ENCODE data around the gene CGNL1. TPM values are rescaled to one million over a fixed set of nuclear protein-coding genes. Genes with fewer than 3 reads are reported as not detected.

The CGNL1 gene
- total RNA-seq, 1 donor from 2014 or later: 7.1 TPM

DNA sequence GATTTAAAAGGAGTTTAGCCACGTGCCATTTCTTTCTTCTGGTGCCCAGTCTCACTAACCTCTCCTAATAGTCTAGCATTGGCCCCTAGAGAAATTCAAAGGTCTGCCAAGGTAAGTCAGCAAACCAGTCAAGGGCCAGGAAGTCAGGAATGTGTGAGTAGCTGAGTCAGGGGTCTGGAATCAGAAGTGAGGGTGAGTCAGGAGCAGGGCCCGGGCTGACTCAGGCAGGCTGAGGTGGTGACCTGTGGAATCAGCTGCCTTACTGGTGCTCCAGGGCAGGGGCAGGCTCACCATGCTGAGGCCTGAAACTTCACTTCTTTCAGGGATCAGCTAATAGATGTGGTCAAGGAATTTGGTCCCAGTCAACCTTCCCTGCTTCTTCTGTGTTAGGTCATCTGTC, 109.6 kb downstream of the CGNL1 start:
- Mint-ChIP-seq H3K27me3 (ENCODE audit: low read depth) (no peaks in the 10 kb centered on the region), H3K4me3 (ENCODE audit: unreplicated experiment) (no peak overlapping the region), H3K27ac (ENCODE audit: unreplicated experiment) (peak overlapping the region; percentile 60), H3K36me3 (ENCODE audit: low read depth) (no peaks in the 10 kb centered on the region), H3K9me3 (ENCODE audit: low read depth) (peaks cover 8% of the 10 kb centered on the region), H3K4me1 (ENCODE audit: low read depth) (peaks cover 22% of the 10 kb centered on the region)
- TF ChIP-seq CTCF (IDR thresholded peaks at IDR 0.05): no peak
- no peak for DNase-seq (ENCODE audit: low spot score)

DNA sequence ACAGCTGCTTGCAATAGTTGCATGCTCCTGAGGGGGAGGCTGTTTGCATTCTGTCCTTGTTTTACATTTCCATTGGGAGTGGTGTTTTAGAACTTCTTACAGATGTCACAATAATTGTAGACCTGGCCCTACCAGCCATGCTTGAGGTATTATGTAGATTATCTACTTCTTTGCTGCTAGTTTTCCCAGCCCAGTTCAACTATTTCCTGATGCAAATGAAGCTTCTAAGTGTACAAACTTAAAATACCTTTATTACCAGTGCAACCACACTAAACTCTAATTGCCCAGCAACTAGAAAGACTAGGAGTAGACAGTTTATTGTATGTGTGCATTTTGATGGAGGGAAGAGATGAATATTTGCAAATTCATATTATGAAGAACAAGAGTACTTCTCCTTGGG, 110.5 kb downstream of the CGNL1 start:
- H3K36me3 Mint-ChIP-seq (ENCODE audit: low read depth): no peaks in the 10 kb centered on the region
- no peaks in the 10 kb centered on the region for H3K27me3 Mint-ChIP-seq (ENCODE audit: low read depth)
- DNase-seq (ENCODE audit: low spot score): no peak
- no peak for TF ChIP-seq CTCF (IDR thresholded peaks at IDR 0.05)
- no peak overlapping the region for H3K4me3 Mint-ChIP-seq (ENCODE audit: unreplicated experiment)
- peaks cover 22% of the 10 kb centered on the region for H3K4me1 Mint-ChIP-seq (ENCODE audit: low read depth)
- no peak overlapping the region for H3K27ac Mint-ChIP-seq (ENCODE audit: unreplicated experiment)
- peaks cover 4% of the 10 kb centered on the region for H3K9me3 Mint-ChIP-seq (ENCODE audit: low read depth)

DNA sequence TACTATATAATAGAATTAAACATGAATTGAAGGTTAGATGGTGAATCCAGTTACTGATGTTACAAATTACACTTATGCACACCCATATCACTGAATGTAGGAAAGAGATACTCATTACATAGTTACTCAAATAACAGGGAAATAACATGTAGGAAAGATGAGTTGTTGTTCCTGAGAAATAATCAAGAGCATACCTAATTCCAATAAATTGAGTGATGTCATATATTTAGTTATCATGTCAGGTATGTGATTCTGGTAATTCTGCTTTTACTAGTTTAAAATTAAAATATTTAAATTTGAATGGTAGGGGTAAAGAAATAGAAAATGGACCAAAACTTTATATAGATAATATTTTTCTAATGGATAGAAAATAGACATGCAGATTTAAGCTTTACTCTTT, 112.8 kb downstream of the CGNL1 start:
- Mint-ChIP-seq H3K36me3 (ENCODE audit: low read depth) (no peaks in the 10 kb centered on the region), H3K4me3 (ENCODE audit: unreplicated experiment) (no peak overlapping the region), H3K9me3 (ENCODE audit: low read depth) (no peaks in the 10 kb centered on the region), H3K27ac (ENCODE audit: unreplicated experiment) (no peak overlapping the region), H3K27me3 (ENCODE audit: low read depth) (no peaks in the 10 kb centered on the region), H3K4me1 (ENCODE audit: low read depth) (peaks cover 22% of the 10 kb centered on the region)
- TF ChIP-seq CTCF (IDR thresholded peaks at IDR 0.05): no peak
- no peak for DNase-seq (ENCODE audit: low spot score)

GRCh38 chr15:57493351-57493750, 117.0 kb downstream of the CGNL1 start:
- TF ChIP-seq CTCF (IDR thresholded peaks at IDR 0.05): no peak
- H3K4me3 Mint-ChIP-seq (ENCODE audit: unreplicated experiment): no peak overlapping the region
- no peak overlapping the region for H3K27ac Mint-ChIP-seq (ENCODE audit: unreplicated experiment)
- no peaks in the 10 kb centered on the region for H3K36me3 Mint-ChIP-seq (ENCODE audit: low read depth)
- H3K27me3 Mint-ChIP-seq (ENCODE audit: low read depth): no peaks in the 10 kb centered on the region
- no peaks in the 10 kb centered on the region for H3K9me3 Mint-ChIP-seq (ENCODE audit: low read depth)
- DNase-seq (ENCODE audit: low spot score): no peak
- peaks cover 14% of the 10 kb centered on the region for H3K4me1 Mint-ChIP-seq (ENCODE audit: low read depth)

GRCh38 chr15:57494581-57494980, 118.3 kb downstream of the CGNL1 start:
- no peak for TF ChIP-seq CTCF (IDR thresholded peaks at IDR 0.05)
- Mint-ChIP-seq H3K27me3 (ENCODE audit: low read depth) (no peaks in the 10 kb centered on the region), H3K4me3 (ENCODE audit: unreplicated experiment) (no peak overlapping the region), H3K27ac (ENCODE audit: unreplicated experiment) (no peak overlapping the region), H3K4me1 (ENCODE audit: low read depth) (peaks cover 20% of the 10 kb centered on the region), H3K36me3 (ENCODE audit: low read depth) (no peaks in the 10 kb centered on the region), H3K9me3 (ENCODE audit: low read depth) (no peaks in the 10 kb centered on the region)
- DNase-seq (ENCODE audit: low spot score): no peak

Measured in chondrocyte (in vitro differentiated cells).